WTC11 (cell line): ENCODE data around the gene ZCCHC24. TPM values are rescaled to one million over a fixed set of nuclear protein-coding genes. Genes with fewer than 3 reads are reported as not detected.

Experiments used
- ATAC-seq: fragments of 200-7000 bp; cut with Tn5 transposase; 2 replicates; pipeline ENCODE4 v1.10.0; 2021; ENCODE audit warnings: mild to moderate bottlenecking, moderate library complexity
- CTCF ChIA-PET: fragments of 300-600 bp; sonication (Branson Sonifier 250); formaldehyde crosslinking; loops from one replicate; lab custom pipeline; 2021; ENCODE audit warnings: antibody characterized with exemption; lab: Charles Lee
- POLR2A ChIA-PET: fragments of 350-600 bp; sonication (Branson Sonifier 250); formaldehyde crosslinking; loops from one replicate; lab custom pipeline; 2021; ENCODE audit warnings: antibody characterized with exemption; lab: Charles Lee
- DNase-seq: peaks from one replicate; pipeline ENCODE4 v3.0.0; 2021; ENCODE audit warnings: low spot score
- H3K27ac Mint-ChIP-seq: 2 replicates; pipeline ENCODE4 v1.8.0; 2021; ENCODE audit warnings: mixed read lengths
- H3K27me3 Mint-ChIP-seq: 2 replicates; pipeline ENCODE4 v1.8.0; 2021; ENCODE audit warnings: low read depth, mild to moderate bottlenecking, moderate library complexity, mixed read lengths
- H3K36me3 Mint-ChIP-seq: 2 replicates; pipeline ENCODE4 v1.8.0; 2021; ENCODE audit warnings: mixed read lengths
- H3K4me1 Mint-ChIP-seq: 2 replicates; pipeline ENCODE4 v1.8.0; 2022; ENCODE audit warnings: mixed read lengths
- H3K4me3 Mint-ChIP-seq: 2 replicates; pipeline ENCODE4 v1.8.0; 2021; ENCODE audit warnings: mild to moderate bottlenecking, moderate library complexity, mixed read lengths
- H3K9me3 Mint-ChIP-seq: 2 replicates; pipeline ENCODE4 v1.8.0; 2021; ENCODE audit warnings: mixed read lengths
- AR ChIP-seq: fragments of 250-450 bp; sonication (Bioruptor Pico); IDR thresholded peaks from 2 replicates; pipeline ENCODE4 v1.9.0; 2021; ENCODE audit warnings: mild to moderate bottlenecking
- ATF1 ChIP-seq: sonication (generic); formaldehyde crosslinking; IDR thresholded peaks from 2 replicates; pipeline ENCODE4 v1.8.1; 2023; ENCODE audit warnings: mild to moderate bottlenecking, moderate library complexity, missing genetic modification reagents
- ATF6 ChIP-seq: sonication (generic); formaldehyde crosslinking; IDR thresholded peaks from 2 replicates; pipeline ENCODE4 v1.8.1; 2023; ENCODE audit warnings: mild to moderate bottlenecking, missing genetic modification reagents
- ELF4 ChIP-seq: sonication (generic); formaldehyde crosslinking; IDR thresholded peaks from 2 replicates; pipeline ENCODE4 v1.8.1; 2022; ENCODE audit warnings: low read depth, mild to moderate bottlenecking, moderate library complexity, missing genetic modification reagents
- IRF1 ChIP-seq: sonication (generic); formaldehyde crosslinking; IDR thresholded peaks from 2 replicates; pipeline ENCODE4 v1.8.0; 2023; ENCODE audit warnings: missing genetic modification reagents
- JAZF1 ChIP-seq: fragments of 250-450 bp; sonication (Bioruptor Pico); IDR thresholded peaks from 2 replicates; pipeline ENCODE4 v1.9.0; 2021; ENCODE audit warnings: moderate library complexity, mild to moderate bottlenecking, inconsistent platforms
- MXD4 ChIP-seq: fragments of 250-450 bp; sonication (Bioruptor Pico); IDR thresholded peaks from 2 replicates; pipeline ENCODE4 v1.8.0; 2021; ENCODE audit warnings: mild to moderate bottlenecking, moderate library complexity, borderline replicate concordance
- ZNF232 ChIP-seq: sonication (generic); formaldehyde crosslinking; IDR thresholded peaks from 2 replicates; pipeline ENCODE4 v1.8.0; 2022; ENCODE audit warnings: mild to moderate bottlenecking, missing genetic modification reagents
- ZNF423 ChIP-seq: fragments of 250-450 bp; sonication (Bioruptor Pico); IDR thresholded peaks from 2 replicates; pipeline ENCODE4 v2.1.2; 2022; ENCODE audit warnings: mild to moderate bottlenecking, moderate library complexity
- ZNF425 ChIP-seq: fragments of 250-450 bp; sonication (Bioruptor Pico); conservative IDR thresholded peaks from 2 replicates; pipeline ENCODE4 v1.9.0; 2021; ENCODE audit warnings: mild to moderate bottlenecking
- total RNA-seq: library from RNA; stranded (reverse); gene quantifications from 3 replicates; pipeline ENCODE4 v1.2.3, GENCODE V29; 2021
- TF ChIP-seq, protein P1 (sequence below): sonication (generic); formaldehyde crosslinking; IDR thresholded peaks from 2 replicates; pipeline ENCODE4 v1.8.0; 2023; ENCODE audit warnings: missing genetic modification reagents, mild to moderate bottlenecking, borderline replicate concordance

The ZCCHC24 gene
- total RNA-seq, 1 experiment from 2014 or later = 7.7 TPM

GRCh38 chr10:79468015-79468560 is 22.7 kb upstream of the ZCCHC24 start (continued):
- TF ChIP-seq ATF6 = no peak
- TF ChIP-seq ATF1 (CRISPR knock-in tag) = no peak
- no peak for TF ChIP-seq AR
- TF ChIP-seq JAZF1 (CRISPR knock-in tag) = no peak
- no peak for TF ChIP-seq IRF1 (CRISPR knock-in tag)
- no peak for TF ChIP-seq ZNF423
- TF ChIP-seq ELF4 = no peak
- TF ChIP-seq, protein P1, sequence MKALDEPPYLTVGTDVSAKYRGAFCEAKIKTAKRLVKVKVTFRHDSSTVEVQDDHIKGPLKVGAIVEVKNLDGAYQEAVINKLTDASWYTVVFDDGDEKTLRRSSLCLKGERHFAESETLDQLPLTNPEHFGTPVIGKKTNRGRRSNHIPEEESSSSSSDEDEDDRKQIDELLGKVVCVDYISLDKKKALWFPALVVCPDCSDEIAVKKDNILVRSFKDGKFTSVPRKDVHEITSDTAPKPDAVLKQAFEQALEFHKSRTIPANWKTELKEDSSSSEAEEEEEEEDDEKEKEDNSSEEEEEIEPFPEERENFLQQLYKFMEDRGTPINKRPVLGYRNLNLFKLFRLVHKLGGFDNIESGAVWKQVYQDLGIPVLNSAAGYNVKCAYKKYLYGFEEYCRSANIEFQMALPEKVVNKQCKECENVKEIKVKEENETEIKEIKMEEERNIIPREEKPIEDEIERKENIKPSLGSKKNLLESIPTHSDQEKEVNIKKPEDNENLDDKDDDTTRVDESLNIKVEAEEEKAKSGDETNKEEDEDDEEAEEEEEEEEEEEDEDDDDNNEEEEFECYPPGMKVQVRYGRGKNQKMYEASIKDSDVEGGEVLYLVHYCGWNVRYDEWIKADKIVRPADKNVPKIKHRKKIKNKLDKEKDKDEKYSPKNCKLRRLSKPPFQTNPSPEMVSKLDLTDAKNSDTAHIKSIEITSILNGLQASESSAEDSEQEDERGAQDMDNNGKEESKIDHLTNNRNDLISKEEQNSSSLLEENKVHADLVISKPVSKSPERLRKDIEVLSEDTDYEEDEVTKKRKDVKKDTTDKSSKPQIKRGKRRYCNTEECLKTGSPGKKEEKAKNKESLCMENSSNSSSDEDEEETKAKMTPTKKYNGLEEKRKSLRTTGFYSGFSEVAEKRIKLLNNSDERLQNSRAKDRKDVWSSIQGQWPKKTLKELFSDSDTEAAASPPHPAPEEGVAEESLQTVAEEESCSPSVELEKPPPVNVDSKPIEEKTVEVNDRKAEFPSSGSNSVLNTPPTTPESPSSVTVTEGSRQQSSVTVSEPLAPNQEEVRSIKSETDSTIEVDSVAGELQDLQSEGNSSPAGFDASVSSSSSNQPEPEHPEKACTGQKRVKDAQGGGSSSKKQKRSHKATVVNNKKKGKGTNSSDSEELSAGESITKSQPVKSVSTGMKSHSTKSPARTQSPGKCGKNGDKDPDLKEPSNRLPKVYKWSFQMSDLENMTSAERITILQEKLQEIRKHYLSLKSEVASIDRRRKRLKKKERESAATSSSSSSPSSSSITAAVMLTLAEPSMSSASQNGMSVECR (CRISPR knock-in tag) = no peak

DNA sequence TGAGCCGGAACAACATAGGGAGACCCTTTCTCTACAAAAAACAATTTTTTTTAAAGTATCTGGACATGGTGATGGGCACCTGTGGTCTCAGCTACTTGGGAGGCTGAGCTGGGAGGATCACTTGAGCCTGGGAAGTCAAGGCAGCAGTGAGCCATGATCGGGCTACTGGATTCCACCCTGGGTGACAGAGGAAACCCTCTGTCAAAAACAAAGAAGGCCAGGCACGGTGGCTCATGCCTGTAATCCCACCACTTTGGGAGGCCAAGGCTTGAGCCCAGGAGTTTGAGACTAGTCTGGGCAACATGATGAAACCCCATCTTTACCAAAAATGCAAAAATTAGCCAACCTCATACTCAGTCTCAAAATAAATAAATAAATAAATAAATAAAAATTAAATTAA is 19.9 kb upstream of the ZCCHC24 start:
- Mint-ChIP-seq H3K27me3 (peaks cover 5% of the 10 kb centered on the region; the same call in 1 of the 2 replicates), H3K4me3 (no peak overlapping the region), H3K4me1 (no peaks in the 10 kb centered on the region), H3K27ac (no peak overlapping the region), H3K36me3 (no peaks in the 10 kb centered on the region), H3K9me3 (no peaks in the 10 kb centered on the region)
- DNase-seq (no peak), ATAC-seq (no peak)
- ChIA-PET POLR2A (interaction anchor here (0.7 kb wide), 1 partner anchor 9 kb away, joined by 3 read pairs; no protein-coding TSS in a partner anchor), CTCF (no interaction called here)
- TF ChIP-seq MXD4 (CRISPR knock-in tag) (no peak), ZNF425 (CRISPR knock-in tag) (no peak), ZNF232 (CRISPR knock-in tag) (no peak)
